Left forelimb (tissue), 1 donor: ENCODE measurements around the gene CELSR1.

Source experiments
- DNase-seq: peaks from one replicate; pipeline ENCODE4 v3.0.0-alpha.2; 2018; ENCODE audit warnings: low spot score

The CELSR1 gene

DNA sequence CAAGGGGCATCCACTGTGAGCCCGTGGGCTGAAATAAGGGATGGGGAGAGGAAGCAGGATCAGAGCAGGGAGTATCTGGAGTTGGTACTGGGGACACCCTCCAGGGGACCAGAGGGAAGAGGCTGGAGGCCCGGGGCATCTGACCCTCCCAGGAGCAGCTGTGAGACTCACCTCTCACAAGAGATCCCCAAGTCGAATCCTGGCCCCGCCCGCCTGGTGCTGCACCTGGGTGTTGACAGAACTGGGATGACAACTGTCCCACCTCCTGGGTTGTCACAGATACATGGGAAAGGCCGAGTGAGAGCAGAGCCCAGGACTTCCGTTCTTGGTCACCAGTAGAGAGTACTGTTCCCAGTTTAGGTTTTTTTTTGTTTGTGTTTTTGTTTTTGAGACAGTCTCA lies 78.9 kb downstream of the CELSR1 start:
- DNase-seq: no peak

DNA sequence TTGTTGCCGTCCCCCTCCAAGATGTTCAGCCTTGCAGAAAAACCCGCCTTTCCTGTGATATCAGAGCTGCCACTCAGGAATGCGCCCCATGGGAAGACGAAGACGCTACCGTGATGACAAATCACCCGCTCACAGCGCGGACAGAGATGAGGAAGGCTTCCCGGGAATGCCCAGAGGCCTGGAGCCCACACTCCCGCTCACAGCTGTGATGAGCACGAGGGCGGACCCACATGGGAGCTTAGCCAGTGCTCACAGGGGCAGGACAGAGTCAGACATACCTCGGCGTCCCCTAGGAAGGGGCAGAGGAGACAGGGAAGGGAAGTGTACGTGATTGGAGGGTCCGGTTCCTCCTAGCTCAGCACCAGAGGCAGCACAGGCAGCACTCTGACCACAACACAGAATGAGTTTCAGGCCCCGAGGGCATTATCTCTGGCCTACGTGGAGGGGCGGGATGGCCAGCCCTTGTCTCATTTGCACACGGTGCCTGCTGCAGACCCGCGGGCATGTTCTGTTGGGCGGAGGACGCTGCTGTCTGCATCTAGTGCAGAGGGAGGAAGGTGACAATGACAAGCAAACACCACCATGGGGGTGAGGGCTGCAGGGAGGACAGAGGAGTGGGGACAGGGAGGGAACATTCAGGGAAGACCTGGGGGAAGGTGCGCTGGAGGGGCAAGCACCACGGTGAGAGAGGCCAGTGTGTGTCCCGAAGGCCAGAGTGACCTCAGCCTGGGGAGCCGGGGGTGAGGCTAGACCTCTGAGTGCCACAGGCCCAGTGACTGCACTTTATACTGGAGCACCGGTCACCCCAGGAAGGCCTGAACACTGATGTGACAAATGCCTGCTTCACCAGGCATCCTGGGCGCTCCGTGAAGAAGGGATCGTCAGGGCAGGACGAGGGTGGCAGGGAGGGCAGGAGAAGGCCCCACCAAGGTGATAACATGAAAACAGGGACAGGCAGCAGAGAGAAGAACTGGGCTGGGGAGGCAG lies 79.6 kb downstream of the CELSR1 start:
- no peak for DNase-seq

GRCh38 chr22:46456818-46457163 lies 80.6 kb downstream of the CELSR1 start:
- no peak for DNase-seq

DNA sequence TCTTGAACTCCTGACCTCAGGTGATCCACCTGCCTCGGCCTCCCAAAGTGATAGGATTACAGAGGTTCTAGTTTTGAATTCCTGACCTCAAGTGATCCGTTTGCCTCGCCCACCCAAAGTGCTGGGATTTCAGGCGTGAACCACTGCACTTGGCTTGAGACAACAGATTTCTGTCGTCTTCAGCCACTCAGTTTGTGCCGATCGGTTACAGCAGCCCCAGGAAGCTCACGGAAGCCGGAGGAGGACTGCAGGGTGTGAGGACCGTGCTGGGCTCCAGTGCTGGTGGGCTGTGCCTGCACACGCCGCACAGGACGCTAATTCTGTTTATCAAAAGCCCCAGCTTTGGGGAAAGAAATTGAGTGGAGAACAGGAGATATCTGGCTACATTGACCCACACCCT lies 82.0 kb downstream of the CELSR1 start:
- no peak for DNase-seq

DNA sequence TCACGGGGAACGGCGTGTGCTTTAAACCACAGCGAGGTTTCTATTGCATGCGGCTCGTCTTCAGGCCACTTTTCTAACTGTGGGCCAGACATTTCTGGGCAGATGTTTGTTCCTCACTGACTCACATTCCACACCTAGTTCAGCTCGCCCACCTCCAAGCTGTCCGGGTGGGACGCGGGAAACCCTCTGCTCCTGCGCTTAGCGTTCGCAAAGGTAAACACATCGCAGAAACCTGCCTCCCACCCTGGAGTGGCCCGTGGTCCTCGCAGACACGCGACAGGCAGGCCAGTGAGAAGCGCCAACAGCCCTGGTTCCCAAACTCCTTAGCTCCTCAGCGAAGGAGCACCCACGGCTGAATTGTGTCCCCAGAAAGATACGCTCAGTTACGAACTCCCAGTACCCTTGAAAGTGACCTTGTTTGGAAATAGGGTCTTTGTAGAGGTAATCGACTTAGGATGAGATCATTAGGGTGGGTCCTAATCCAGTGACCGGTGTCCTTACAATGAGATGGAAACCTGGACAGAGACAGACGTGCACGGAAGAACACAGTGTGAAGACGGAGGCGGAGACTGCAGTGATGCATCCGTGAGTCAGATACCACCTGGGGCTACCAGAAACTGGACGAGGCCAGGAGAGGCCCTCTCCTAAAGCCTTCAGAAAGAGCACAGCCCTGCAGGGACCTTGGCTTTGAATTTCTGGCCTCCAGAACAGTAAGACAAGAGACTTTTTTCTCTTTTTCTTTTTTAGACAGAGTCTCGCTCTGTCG lies 82.7 kb downstream of the CELSR1 start:
- no peak for DNase-seq

- DNase-seq: no peak
These were observed 83.5 kb downstream of the CELSR1 start for GRCh38 chr22:46453829-46454503.

DNA sequence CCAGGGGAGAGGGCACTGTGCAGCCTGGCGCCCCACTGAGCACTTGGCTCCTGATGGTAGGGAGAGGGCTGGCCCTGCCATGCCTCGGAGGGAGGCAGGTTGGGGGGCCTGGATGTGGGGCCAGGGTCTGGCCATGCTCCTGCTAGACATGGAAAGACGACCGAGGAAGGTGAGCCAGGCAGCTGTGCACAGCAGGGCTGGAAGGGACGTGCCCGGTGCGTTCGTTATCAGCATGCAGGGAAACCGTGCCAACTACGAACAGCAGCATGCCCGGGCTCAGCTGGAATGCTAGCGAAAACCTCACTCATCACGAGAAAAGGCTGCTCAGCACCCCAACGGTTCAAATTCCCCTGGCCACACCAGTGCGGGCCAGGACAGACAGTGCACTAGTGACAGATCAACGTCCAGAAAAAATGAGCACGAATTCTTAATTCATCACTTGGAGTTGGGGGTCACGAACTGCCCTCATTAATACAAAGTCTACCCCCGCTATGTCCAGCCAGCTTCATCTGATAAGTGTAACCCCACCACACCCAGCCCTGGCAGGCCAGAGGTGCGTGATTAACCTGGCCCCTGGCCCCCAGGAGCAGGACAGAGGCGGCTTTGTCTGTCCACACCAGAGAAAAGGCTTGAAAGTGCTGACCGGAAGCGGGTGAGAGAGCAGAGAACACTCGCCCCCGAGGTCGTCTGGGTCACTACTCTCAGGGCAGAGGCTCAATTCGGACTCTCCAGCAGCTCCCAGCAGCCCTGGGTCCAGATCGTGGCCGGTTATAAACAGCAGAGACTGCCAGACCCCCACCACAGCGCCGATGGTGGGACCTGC lies 84.2 kb downstream of the CELSR1 start:
- no peak for DNase-seq

- DNase-seq: no peak
These were observed 85.0 kb downstream of the CELSR1 start for GRCh38 chr22:46452195-46453005.

DNA sequence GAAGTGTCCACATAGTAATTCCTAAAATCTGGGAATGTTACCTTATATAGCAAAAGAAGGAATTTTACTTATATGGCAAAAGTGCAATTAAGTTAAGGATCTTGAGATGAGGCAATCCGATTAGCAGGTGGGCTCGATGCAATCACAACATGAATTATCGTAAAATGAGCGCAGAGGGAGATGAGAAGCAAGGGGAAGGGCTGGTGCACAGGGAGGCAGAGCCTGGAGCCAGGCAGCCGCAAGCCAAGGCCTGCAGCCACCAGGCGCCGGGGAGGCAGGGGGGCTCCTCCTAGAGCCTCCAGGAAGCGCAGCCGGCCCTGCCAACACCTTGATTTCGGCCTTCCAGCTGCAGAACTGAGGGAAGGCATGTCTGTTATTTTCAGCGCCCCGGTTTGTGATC lies 85.7 kb downstream of the CELSR1 start:
- DNase-seq: no peak

- no peak for DNase-seq
These were observed 86.4 kb downstream of the CELSR1 start for GRCh38 chr22:46450931-46451561.

DNA sequence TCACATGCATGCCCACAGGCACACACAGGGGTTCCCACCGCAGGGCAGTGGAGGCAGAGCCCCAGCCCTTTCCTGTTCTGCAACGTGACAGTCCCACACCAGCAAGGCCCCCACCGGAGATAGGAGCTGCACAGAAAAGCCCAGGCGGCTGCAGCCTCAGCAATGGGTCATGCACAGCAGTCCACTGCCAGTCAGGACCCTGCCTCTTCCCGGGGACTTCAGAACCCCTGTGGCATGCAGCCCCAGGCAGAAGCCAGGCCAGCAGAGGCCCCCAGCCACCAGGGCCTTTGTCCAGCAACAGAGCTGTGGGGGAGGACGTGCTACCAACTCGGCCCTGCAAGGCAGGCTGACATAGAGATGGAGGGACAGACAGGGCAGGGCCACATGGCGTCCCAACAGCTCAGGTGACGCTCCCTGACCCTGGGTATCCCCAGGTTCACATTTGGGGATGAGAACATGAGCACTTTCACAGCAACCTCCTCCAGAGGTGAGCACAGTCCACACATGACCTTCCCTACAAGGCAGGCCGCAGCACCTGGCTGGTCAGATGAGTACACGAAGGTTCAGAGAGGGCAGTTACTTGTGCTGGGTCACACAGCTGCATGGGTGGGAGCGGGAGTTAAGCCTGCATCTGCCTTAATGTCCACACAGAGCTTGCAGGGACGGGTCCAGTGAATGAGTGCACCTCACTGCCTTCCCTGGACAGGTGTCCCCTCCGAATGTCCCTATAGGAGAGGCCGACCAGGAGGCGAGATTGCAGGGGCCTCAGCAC lies 87.3 kb downstream of the CELSR1 start:
- no peak for DNase-seq

- DNase-seq: no peak
These were observed 88.2 kb downstream of the CELSR1 start for GRCh38 chr22:46449116-46449691.

DNA sequence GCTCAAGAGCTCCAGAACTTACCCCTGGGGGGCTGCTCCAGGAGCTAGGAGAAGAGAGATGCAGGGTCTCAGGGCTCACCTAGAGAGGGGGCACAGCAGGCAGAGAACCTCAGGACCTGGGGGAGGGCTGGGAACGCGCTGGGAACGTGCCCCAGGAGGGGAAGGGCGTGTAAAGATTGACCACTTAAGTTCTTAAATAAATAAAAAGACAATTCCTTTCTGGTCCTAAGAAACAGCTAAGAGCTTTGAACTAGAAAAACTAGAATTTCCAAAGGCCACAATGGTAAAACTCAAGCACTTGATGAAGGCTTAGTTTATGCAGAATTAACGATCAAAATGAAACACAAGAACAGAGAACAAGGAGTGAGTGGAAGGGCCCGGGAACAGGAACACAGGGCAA lies 89.1 kb downstream of the CELSR1 start:
- DNase-seq: no peak

- no peak for DNase-seq
These were observed 89.5 kb downstream of the CELSR1 start for GRCh38 chr22:46447906-46448305.

DNA sequence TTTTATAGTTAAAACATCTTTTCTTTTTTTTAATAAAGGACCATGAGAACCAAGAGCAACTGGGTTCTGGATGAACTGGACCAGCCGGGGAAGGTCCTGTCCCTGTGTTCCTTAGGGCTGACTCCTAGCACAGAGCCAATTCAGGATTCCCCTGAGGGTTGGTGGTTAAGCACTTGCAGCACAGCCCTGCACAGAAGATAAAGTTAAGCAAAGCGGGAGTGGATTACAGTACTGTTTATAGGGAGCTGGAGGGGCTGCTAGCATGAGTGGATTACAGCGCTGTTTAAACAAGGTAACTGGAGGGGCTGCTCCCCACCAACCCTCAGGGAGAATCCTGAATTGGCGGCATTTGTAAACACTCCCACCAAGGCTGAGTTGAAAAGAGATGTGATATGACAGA lies 90.6 kb downstream of the CELSR1 start:
- DNase-seq: no peak

GRCh38 chr22:46445771-46446420 lies 91.5 kb downstream of the CELSR1 start:
- DNase-seq: no peak

- no peak for DNase-seq
These were observed 93.0 kb downstream of the CELSR1 start for GRCh38 chr22:46444390-46444854.

DNA sequence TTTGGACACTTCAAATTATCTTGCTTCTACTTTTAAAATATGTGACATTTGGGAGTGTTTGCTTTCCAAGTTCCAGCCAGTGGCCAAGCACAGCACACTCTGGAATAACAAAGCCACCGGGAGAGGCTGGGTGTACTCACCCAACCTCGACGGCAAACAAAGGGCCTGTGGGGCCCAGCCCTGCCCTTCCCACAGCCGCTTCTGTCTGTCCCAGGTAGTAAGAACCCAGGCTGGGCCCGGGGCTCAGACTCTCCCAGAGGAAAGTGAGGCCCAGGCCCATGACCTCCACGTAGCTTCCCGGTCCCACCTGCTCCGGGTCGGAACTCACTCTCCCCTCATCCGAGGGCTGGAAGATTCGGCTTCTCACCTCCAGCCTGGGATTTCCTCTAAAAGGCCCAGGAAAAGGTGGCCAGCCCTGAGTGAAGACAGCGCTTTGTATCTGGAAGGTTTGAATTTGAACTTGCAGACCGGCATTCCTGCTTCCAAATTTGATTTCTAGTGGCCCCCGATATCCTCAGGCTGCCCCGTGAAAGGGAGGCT lies 93.5 kb downstream of the CELSR1 start:
- no peak for DNase-seq
